NCI-H2196 treated with DMSO at 0.1 percent for 48 hours (cell line): ENCODE data around the gene ZNF48.

Experiments used
- DNase-seq: peaks from one replicate; lab custom pipeline; 2025; ENCODE audit not compliant: unreplicated experiment; lab: John Stamatoyannopoulos, UW

The ZNF48 gene

GRCh38 chr16:30358577-30358936 lies 36.7 kb upstream of the ZNF48 start:
- DNase-seq: no peak

GRCh38 chr16:30358990-30359870 lies 36.0 kb upstream of the ZNF48 start:
- DNase-seq: no peak

- DNase-seq: no peak
Observed at GRCh38 chr16:30359871-30360170, 35.4 kb upstream of the ZNF48 start.

GRCh38 chr16:30361180-30361579 lies 34.0 kb upstream of the ZNF48 start:
- no peak for DNase-seq

GRCh38 chr16:30365200-30365599 lies 30.0 kb upstream of the ZNF48 start:
- no peak for DNase-seq

GRCh38 chr16:30366511-30366910 lies 28.7 kb upstream of the ZNF48 start:
- DNase-seq: no peak

GRCh38 chr16:30367349-30368009 lies 27.7 kb upstream of the ZNF48 start:
- DNase-seq: no peak

- no peak for DNase-seq
Observed at GRCh38 chr16:30368122-30368791, 27.0 kb upstream of the ZNF48 start.

- DNase-seq: no peak
Observed at GRCh38 chr16:30368792-30369090, 26.5 kb upstream of the ZNF48 start.

GRCh38 chr16:30369091-30369937 lies 25.9 kb upstream of the ZNF48 start:
- no peak for DNase-seq

GRCh38 chr16:30369938-30370455 lies 25.2 kb upstream of the ZNF48 start:
- DNase-seq: no peak

- DNase-seq: peak; percentile 100
Observed at GRCh38 chr16:30370456-30371247, 24.6 kb upstream of the ZNF48 start, which contains the start of gene TBC1D10B. Gene TBC1D10B (minus strand): TSS chr16:30370494. CDS start chr16:30370183, 311 bp downstream.

GRCh38 chr16:30371248-30371816 lies 23.9 kb upstream of the ZNF48 start:
- DNase-seq: no peak

GRCh38 chr16:30372038-30372712 lies 23.0 kb upstream of the ZNF48 start:
- no peak for DNase-seq

- peak; percentile 13 for DNase-seq
Observed at GRCh38 chr16:30372725-30373124, 22.5 kb upstream of the ZNF48 start.

- DNase-seq: no peak
Observed at GRCh38 chr16:30374538-30374937, 20.7 kb upstream of the ZNF48 start, which contains the start of gene MYL11. Gene MYL11 (plus strand): TSS chr16:30374802. CDS start chr16:30374858, 56 bp downstream.

GRCh38 chr16:30375864-30376263 lies 19.4 kb upstream of the ZNF48 start:
- no peak for DNase-seq

GRCh38 chr16:30376461-30376902 lies 18.7 kb upstream of the ZNF48 start:
- DNase-seq: no peak
